ENCODE results near the gene VSTM2L.

The VSTM2L gene

GRCh38 chr20:37864298-37864697 lies 38.6 kb upstream of the VSTM2L start:
- no peak overlapping the region for H3K4me3 ChIP-seq (ENCODE audit: low read depth, low read length)
- TF ChIP-seq MYC (IDR thresholded peaks at IDR 0.05; ENCODE audit: low read depth, low read length) (no peak), POLR2A (IDR thresholded peaks at IDR 0.05; ENCODE audit: extremely low read depth, insufficient read length) (no peak), MAX (IDR thresholded peaks at IDR 0.05; ENCODE audit: low read depth, low read length) (no peak), CTCF (IDR thresholded peaks at IDR 0.05; ENCODE audit: low read depth, low read length) (no peak)
- no peak for DNase-seq (ENCODE audit: low read depth)

GRCh38 chr20:37866051-37866450 lies 36.9 kb upstream of the VSTM2L start:
- TF ChIP-seq MAX (IDR thresholded peaks at IDR 0.05; ENCODE audit: low read depth, low read length) (no peak), POLR2A (IDR thresholded peaks at IDR 0.05; ENCODE audit: extremely low read depth, insufficient read length) (no peak)

GRCh38 chr20:37867289-37868195 lies 35.4 kb upstream of the VSTM2L start:
- DNase-seq (ENCODE audit: low read depth) = no peak
- no peak overlapping the region for H3K4me3 ChIP-seq (ENCODE audit: low read depth, low read length)
- no peak for TF ChIP-seq POLR2A (IDR thresholded peaks at IDR 0.05; ENCODE audit: extremely low read depth, insufficient read length)
- TF ChIP-seq CTCF (IDR thresholded peaks at IDR 0.05; ENCODE audit: low read depth, low read length) = no peak
- TF ChIP-seq MYC (IDR thresholded peaks at IDR 0.05; ENCODE audit: low read depth, low read length) = no peak
- TF ChIP-seq MAX (IDR thresholded peaks at IDR 0.05; ENCODE audit: low read depth, low read length) = no peak

More at GRCh38 chr20:37866051-37866450, 36.9 kb upstream of the VSTM2L start:
- DNase-seq (ENCODE audit: low read depth) = no peak
- H3K4me3 ChIP-seq (ENCODE audit: low read depth, low read length) = no peak overlapping the region

GRCh38 chr20:37868851-37869333 lies 34.0 kb upstream of the VSTM2L start:
- DNase-seq (ENCODE audit: low read depth) = no peak
- TF ChIP-seq MAX (IDR thresholded peaks at IDR 0.05; ENCODE audit: low read depth, low read length) = no peak
- TF ChIP-seq CTCF (IDR thresholded peaks at IDR 0.05; ENCODE audit: low read depth, low read length) = no peak
- TF ChIP-seq MYC (IDR thresholded peaks at IDR 0.05; ENCODE audit: low read depth, low read length) = no peak
- no peak for TF ChIP-seq POLR2A (IDR thresholded peaks at IDR 0.05; ENCODE audit: extremely low read depth, insufficient read length)
- H3K4me3 ChIP-seq (ENCODE audit: low read depth, low read length) = no peak overlapping the region

- TF ChIP-seq POLR2A (IDR thresholded peaks at IDR 0.05; ENCODE audit: extremely low read depth, insufficient read length) (no peak), MYC (IDR thresholded peaks at IDR 0.05; ENCODE audit: low read depth, low read length) (no peak), MAX (IDR thresholded peaks at IDR 0.05; ENCODE audit: low read depth, low read length) (no peak), CTCF (IDR thresholded peaks at IDR 0.05; ENCODE audit: low read depth, low read length) (no peak)
- DNase-seq (ENCODE audit: low read depth) = no peak
- no peak overlapping the region for H3K4me3 ChIP-seq (ENCODE audit: low read depth, low read length)
These were observed 33.5 kb upstream of the VSTM2L start for GRCh38 chr20:37869334-37869861.

- TF ChIP-seq MYC (IDR thresholded peaks at IDR 0.05; ENCODE audit: low read depth, low read length) = no peak
- no peak overlapping the region for H3K4me3 ChIP-seq (ENCODE audit: low read depth, low read length)
- DNase-seq (ENCODE audit: low read depth) = no peak
These were observed 32.6 kb upstream of the VSTM2L start for GRCh38 chr20:37870294-37870693.
